GM12878 (cell line): ENCODE measurements around the gene VSIG10L. TPM values are rescaled to one million over a fixed set of nuclear protein-coding genes. Genes with fewer than 3 reads are reported as not detected.

Source experiments
- ATAC-seq: fragments of 200-7000 bp; cut with Tn5 transposase; 3 replicates; pipeline ENCODE4 v1.9.1; 2020; ENCODE audit warnings: mild to moderate bottlenecking, moderate library complexity
- BruUV-seq: library from RNA; stranded (reverse); fragments of 400-500 nt; replicated peaks from 2 replicates; lab custom pipeline; 2021; lab: Mats Ljungman, UMichigan
- CTCF ChIA-PET: fragments of 300-600 bp; sonication (Branson Sonifier 250); formaldehyde crosslinking; extraction: SDS; loops from one replicate; lab custom pipeline; 2021; ENCODE audit warnings: inconsistent platforms; lab: Yijun Ruan, JAX
- POLR2A ChIA-PET: fragments of 350-600 bp; formaldehyde crosslinking; extraction: SDS; loops from one replicate; lab custom pipeline; 2021; ENCODE audit warnings: inconsistent platforms; lab: Charles Lee
- RAD21 ChIA-PET: fragments of 300-600 bp; sonication (Branson Sonifier 250); formaldehyde crosslinking; loops from one replicate; lab custom pipeline; 2023; ENCODE audit warnings: antibody characterized with exemption; ENCODE audit not compliant: unreplicated experiment; lab: Charles Lee
- SMC1A ChIA-PET: fragments of 300-600 bp; sonication (Branson Sonifier 250); formaldehyde crosslinking; loops from one replicate; lab custom pipeline; 2023; ENCODE audit not compliant: unreplicated experiment, uncharacterized antibody; lab: Charles Lee
- DNase-seq: peaks from one replicate; pipeline ENCODE4 v3.0.0-alpha.2; 2011; ENCODE audit warnings: low read depth, low spot score
- FAIRE-seq: peaks from 3 replicates; lab custom pipeline; 2011; peaks lifted over from hg19 to GRCh38; lab: Jason Lieb, UNC
- H2AFZ ChIP-seq: 2 replicates; pipeline ENCODE4 v1.6.0; 2011; ENCODE audit warnings: low read depth, low read length, control low read depth; ENCODE audit not compliant: control insufficient read depth
- H3K27ac ChIP-seq: 2 replicates; pipeline ENCODE4 v1.5.1; 2011; ENCODE audit warnings: control low read depth; ENCODE audit not compliant: control insufficient read depth, insufficient read depth
- H3K27me3 ChIP-seq, 2 experiments: replicated peaks in 1 of 2; 2 replicates each; pipeline versions ENCODE4 v1.6.0 to v1.6.1; 2011; ENCODE audit warnings: low read length in 1 of 2; ENCODE audit not compliant: control insufficient read depth in 2 of 2, insufficient read depth in 2 of 2
- H3K36me3 ChIP-seq, 2 experiments: 2 replicates each; pipeline ENCODE4 v1.5.1; 2011; ENCODE audit warnings: low read length in 1 of 2; ENCODE audit not compliant: control insufficient read depth in 2 of 2, insufficient read depth in 2 of 2
- H3K4me1 ChIP-seq: 2 replicates; pipeline ENCODE4 v1.6.1; 2011; ENCODE audit warnings: mild to moderate bottlenecking, low read length, moderate library complexity, mixed read lengths; ENCODE audit not compliant: control insufficient read depth, insufficient read depth
- H3K4me2 ChIP-seq: 2 replicates; pipeline ENCODE4 v1.6.0; 2011; ENCODE audit warnings: control low read depth; ENCODE audit not compliant: control insufficient read depth, insufficient read depth
- H3K4me3 ChIP-seq: fragments of 200-600 bp; sonication (generic); 2 replicates; pipeline ENCODE4 v1.5.1; 2016
- H3K79me2 ChIP-seq: 2 replicates; pipeline ENCODE4 v1.6.0; 2011; ENCODE audit warnings: low read length; ENCODE audit not compliant: control insufficient read depth, insufficient read depth
- H3K9ac ChIP-seq: 2 replicates; pipeline ENCODE4 v1.8.0; 2011; ENCODE audit warnings: low read length, control low read depth, mixed read lengths; ENCODE audit not compliant: control insufficient read depth, insufficient read depth
- H3K9me3 ChIP-seq: replicated peaks from 3 replicates; pipeline ENCODE4 v1.5.1; 2011; ENCODE audit warnings: mild to moderate bottlenecking, low read length; ENCODE audit not compliant: control insufficient read depth, insufficient read depth
- H4K20me1 ChIP-seq: 2 replicates; pipeline ENCODE4 v1.6.0; 2011; ENCODE audit not compliant: control insufficient read depth, insufficient read depth
- JUND ChIP-seq: IDR thresholded peaks from 2 replicates; pipeline ENCODE4 v1.6.1; 2012; ENCODE audit warnings: low read depth, mild to moderate bottlenecking, low read length, improper control_type of control experiment, moderate library complexity
- KDM1A ChIP-seq: fragments of 200-600 bp; sonication (generic); IDR thresholded peaks from 2 replicates; pipeline ENCODE4 v1.6.1; 2016; ENCODE audit warnings: borderline replicate concordance
- SPI1 ChIP-seq: IDR thresholded peaks from 2 replicates; pipeline ENCODE4 v1.6.1; 2011; ENCODE audit warnings: low read depth, mild to moderate bottlenecking, low read length, moderate library complexity, borderline replicate concordance; ENCODE audit not compliant: insufficient read depth
- YY1 ChIP-seq: IDR thresholded peaks from 2 replicates; pipeline ENCODE4 v1.6.1; 2011; ENCODE audit warnings: low read depth, mild to moderate bottlenecking, low read length
- WGBS: methylation state at CpG from one replicate; pipeline ENCODE4 v1.1.6; 2016; ENCODE audit warnings: low lambda C conversion rate; ENCODE audit not compliant: insufficient replicate concordance, insufficient coverage; ENCODE audit errors: missing lambda C conversion rate; 5-methylcytosine and 5-hydroxymethylcytosine counted together
- in situ Hi-C: fragments of 300-500 bp; cut with MboI; formaldehyde crosslinking; loops from 9 replicates; pipeline ENCODE4 v1.14.3; 2018; ENCODE audit warnings: mixed read lengths
- intact Hi-C: fragments of 100-400 bp; cut with micrococcal nuclease; formaldehyde crosslinking; loops from one replicate; pipeline ENCODE4 v1.14.2; 2022; ENCODE audit not compliant: unreplicated experiment
- polyA plus RNA-seq, 11 experiments: library from polyadenylated mRNA; depleted of rRNA in 4 of 11; unstranded in 6 of 11; stranded (reverse) in 5 of 11; fragments of >200 nt; fragmentation: Nextera tagmentation in 4 of 11; fragmentation: Illumina TruSeq in 1 of 11; extraction: Ambion mirVana in 4 of 11; extraction: Trizol in 1 of 11; gene quantifications; 1 replicate in 1 of 11; 2 replicates in 10 of 11; pipeline versions ENCODE4 v1.2.1 to v1.2.3, GENCODE V29; 2011 to 2016; ENCODE audit warnings: inconsistent platforms in 2 of 11, missing spikeins in 2 of 11, low read depth in 1 of 11
- total RNA-seq, 4 experiments: library from RNA; depleted of rRNA in 3 of 4; stranded (reverse); fragments of >200 nt in 3 of 4; fragmentation: Illumina TruSeq in 1 of 4; extraction: Trizol in 1 of 4; gene quantifications; 2 replicates each; pipeline versions ENCODE4 v1.2.1 to v1.2.3, GENCODE V29; 2013 to 2021
- TF ChIP-seq, protein P1 (sequence below): fragments of 150-350 bp; IDR thresholded peaks from 2 replicates; pipeline ENCODE4 v1.6.1; 2016; ENCODE audit warnings: low read depth, low read length
- TF ChIP-seq, protein P2 (sequence below): fragments of 450-650 bp; IDR thresholded peaks from 2 replicates; pipeline ENCODE4 v1.6.1; 2017; ENCODE audit warnings: mild to moderate bottlenecking, low read depth, inconsistent platforms; ENCODE audit not compliant: poor library complexity, severe bottlenecking

VSIG10L gene
- total and polyA plus RNA-seq, 10 of the 15 experiments (the other 5 are each of a cell fraction or from before 2014, with no cell fraction given) = 0.09 to 0.93 (median 0.49) TPM

GRCh38 chr19:51341066-51341465, 873 bp downstream of the VSIG10L start:
- BruUV-seq = no TSS peak
- ChIA-PET SMC1A (interaction anchor here (0.7 to 1.4 kb wide), 3 partner anchors 36 to 98 kb away, joined by 3 to 4 read pairs (median 3); no protein-coding TSS in a partner anchor), POLR2A (interaction anchor here (1.1 to 2.6 kb wide), 3 partner anchors 16 to 54 kb away, joined by 3 to 12 read pairs (median 11); partner anchors contain the start of gene ETFB), CTCF (interaction anchor here (0.7 to 5.1 kb wide), 8 partner anchors 25 to 100 kb away, joined by 3 to 47 read pairs (median 6); partner anchors contain the start of gene ETFB), RAD21 (interaction anchor here (0.7 to 2.2 kb wide), 4 partner anchors 27 to 93 kb away, joined by 3 to 9 read pairs (median 5); no protein-coding TSS in a partner anchor)
- no peak overlapping the region for H2AFZ ChIP-seq
- peaks cover 21% of the 10 kb centered on the region for H3K4me1 ChIP-seq
- no peak for ATAC-seq
- DNase-seq = no peak
- no peaks in the 10 kb centered on the region for H3K9me3 ChIP-seq
- TF ChIP-seq YY1 (no peak), SPI1 (no peak), KDM1A (no peak), JUND (no peak)
- TF ChIP-seq, protein P1, sequence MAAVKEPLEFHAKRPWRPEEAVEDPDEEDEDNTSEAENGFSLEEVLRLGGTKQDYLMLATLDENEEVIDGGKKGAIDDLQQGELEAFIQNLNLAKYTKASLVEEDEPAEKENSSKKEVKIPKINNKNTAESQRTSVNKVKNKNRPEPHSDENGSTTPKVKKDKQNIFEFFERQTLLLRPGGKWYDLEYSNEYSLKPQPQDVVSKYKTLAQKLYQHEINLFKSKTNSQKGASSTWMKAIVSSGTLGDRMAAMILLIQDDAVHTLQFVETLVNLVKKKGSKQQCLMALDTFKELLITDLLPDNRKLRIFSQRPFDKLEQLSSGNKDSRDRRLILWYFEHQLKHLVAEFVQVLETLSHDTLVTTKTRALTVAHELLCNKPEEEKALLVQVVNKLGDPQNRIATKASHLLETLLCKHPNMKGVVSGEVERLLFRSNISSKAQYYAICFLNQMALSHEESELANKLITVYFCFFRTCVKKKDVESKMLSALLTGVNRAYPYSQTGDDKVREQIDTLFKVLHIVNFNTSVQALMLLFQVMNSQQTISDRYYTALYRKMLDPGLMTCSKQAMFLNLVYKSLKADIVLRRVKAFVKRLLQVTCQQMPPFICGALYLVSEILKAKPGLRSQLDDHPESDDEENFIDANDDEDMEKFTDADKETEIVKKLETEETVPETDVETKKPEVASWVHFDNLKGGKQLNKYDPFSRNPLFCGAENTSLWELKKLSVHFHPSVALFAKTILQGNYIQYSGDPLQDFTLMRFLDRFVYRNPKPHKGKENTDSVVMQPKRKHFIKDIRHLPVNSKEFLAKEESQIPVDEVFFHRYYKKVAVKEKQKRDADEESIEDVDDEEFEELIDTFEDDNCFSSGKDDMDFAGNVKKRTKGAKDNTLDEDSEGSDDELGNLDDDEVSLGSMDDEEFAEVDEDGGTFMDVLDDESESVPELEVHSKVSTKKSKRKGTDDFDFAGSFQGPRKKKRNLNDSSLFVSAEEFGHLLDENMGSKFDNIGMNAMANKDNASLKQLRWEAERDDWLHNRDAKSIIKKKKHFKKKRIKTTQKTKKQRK = no peak
- TF ChIP-seq, protein P2, sequence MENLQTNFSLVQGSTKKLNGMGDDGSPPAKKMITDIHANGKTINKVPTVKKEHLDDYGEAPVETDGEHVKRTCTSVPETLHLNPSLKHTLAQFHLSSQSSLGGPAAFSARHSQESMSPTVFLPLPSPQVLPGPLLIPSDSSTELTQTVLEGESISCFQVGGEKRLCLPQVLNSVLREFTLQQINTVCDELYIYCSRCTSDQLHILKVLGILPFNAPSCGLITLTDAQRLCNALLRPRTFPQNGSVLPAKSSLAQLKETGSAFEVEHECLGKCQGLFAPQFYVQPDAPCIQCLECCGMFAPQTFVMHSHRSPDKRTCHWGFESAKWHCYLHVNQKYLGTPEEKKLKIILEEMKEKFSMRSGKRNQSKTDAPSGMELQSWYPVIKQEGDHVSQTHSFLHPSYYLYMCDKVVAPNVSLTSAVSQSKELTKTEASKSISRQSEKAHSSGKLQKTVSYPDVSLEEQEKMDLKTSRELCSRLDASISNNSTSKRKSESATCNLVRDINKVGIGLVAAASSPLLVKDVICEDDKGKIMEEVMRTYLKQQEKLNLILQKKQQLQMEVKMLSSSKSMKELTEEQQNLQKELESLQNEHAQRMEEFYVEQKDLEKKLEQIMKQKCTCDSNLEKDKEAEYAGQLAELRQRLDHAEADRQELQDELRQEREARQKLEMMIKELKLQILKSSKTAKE = no peak
- intact Hi-C loops (no loop called here), in situ Hi-C loops (no loop called here)
- no peaks in the 10 kb centered on the region for H4K20me1 ChIP-seq
- no peaks in the 10 kb centered on the region for H3K27me3 ChIP-seq
- no peak overlapping the region for H3K4me2 ChIP-seq
- no peaks in the 10 kb centered on the region for H3K79me2 ChIP-seq
- H3K9ac ChIP-seq = no peak overlapping the region
- 85% methylated on average over 18 of the region's 18 CpGs for WGBS
- H3K27ac ChIP-seq = no peak overlapping the region
- no peaks in the 10 kb centered on the region; a peak in 1 of 4 replicates for H3K36me3 ChIP-seq
- no peak overlapping the region for H3K4me3 ChIP-seq
- no peak for FAIRE-seq
